Measurements from ENCODE around the gene ASIC2. TPM values are rescaled to one million over a fixed set of nuclear protein-coding genes. Genes with fewer than 3 reads are reported as not detected.

Gene ASIC2
- total and polyA plus RNA-seq, 2 experiments from 2014 or later, result 0.52 to 2.8 TPM

DNA sequence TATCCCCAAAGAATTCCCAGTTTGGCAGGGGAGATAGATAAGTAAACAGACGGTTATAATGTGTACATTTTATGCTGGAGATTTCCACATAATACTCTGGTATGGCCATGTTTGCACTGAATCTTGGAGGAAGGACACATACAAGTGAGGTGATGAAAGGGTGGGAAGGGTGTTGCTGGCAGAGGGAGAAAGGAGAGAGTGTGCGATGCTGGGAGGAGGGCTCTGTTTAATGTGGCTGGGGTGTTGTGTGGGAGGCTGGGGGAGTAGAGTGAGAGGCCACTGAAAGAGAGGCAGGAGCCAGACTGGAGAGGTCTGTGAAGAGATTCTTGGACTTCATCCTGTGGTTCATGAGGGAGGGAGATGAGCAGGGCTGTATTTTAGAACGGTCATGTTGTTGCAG is 213.9 kb downstream of the ASIC2 start:
- ATAC-seq (no peak), DNase-seq (ENCODE audit: low spot score) (no peak)
- Mint-ChIP-seq H3K27me3 (ENCODE audit: insufficient read depth, low read depth, poor library complexity) (no peaks in the 10 kb centered on the region), H3K9me3 (no peaks in the 10 kb centered on the region), H3K4me3 (no peak overlapping the region), H3K27ac (no peak overlapping the region), H3K4me1 (no peaks in the 10 kb centered on the region), H3K36me3 (ENCODE audit: low read depth) (no peaks in the 10 kb centered on the region)
- Histone ChIP-seq H2AFZ (no peak overlapping the region), H4K20me1 (replicated peaks; ENCODE audit: insufficient read depth) (no peaks in the 10 kb centered on the region), H3K4me3 (no peak overlapping the region), H3K79me2 (replicated peaks; ENCODE audit: insufficient read depth) (no peaks in the 10 kb centered on the region), H3K4me1 (ENCODE audit: insufficient read depth) (no peaks in the 10 kb centered on the region), H3K27ac (ENCODE audit: low read depth) (no peak overlapping the region), H3K9me2 (ENCODE audit: insufficient read depth) (no peaks in the 10 kb centered on the region), H3K36me3 (ENCODE audit: insufficient read depth) (no peaks in the 10 kb centered on the region), H3K4me2 (no peak overlapping the region), H3K27me3 (ENCODE audit: insufficient read depth) (no peaks in the 10 kb centered on the region), H3F3A (replicated peaks; ENCODE audit: low read depth) (no peaks in the 10 kb centered on the region)
- TF ChIP-seq POLR2AphosphoS5 (IDR thresholded peaks at IDR 0.05; ENCODE audit: low read depth) (no peak), CREB1 (CRISPR knock-in tag; IDR thresholded peaks at IDR 0.05; ENCODE audit: low read depth) (no peak), STAT1 (IDR thresholded peaks at IDR 0.05; ENCODE audit: unreplicated experiment) (no peak), EZH2phosphoT487 (IDR thresholded peaks at IDR 0.05; ENCODE audit: unreplicated experiment) (no peak), ZNF331 (CRISPR knock-in tag; IDR thresholded peaks at IDR 0.05; ENCODE audit: low read depth) (no peak), EZH2 (IDR thresholded peaks at IDR 0.05; ENCODE audit: low read depth, unreplicated experiment) (no peak), ZNF114 (CRISPR knock-in tag; IDR thresholded peaks at IDR 0.05) (no peak), JUNB (IDR thresholded peaks at IDR 0.05; ENCODE audit: unreplicated experiment) (no peak), NANOG (IDR thresholded peaks at IDR 0.05; ENCODE audit: borderline replicate concordance) (no peak)
- TF ChIP-seq, protein P1, sequence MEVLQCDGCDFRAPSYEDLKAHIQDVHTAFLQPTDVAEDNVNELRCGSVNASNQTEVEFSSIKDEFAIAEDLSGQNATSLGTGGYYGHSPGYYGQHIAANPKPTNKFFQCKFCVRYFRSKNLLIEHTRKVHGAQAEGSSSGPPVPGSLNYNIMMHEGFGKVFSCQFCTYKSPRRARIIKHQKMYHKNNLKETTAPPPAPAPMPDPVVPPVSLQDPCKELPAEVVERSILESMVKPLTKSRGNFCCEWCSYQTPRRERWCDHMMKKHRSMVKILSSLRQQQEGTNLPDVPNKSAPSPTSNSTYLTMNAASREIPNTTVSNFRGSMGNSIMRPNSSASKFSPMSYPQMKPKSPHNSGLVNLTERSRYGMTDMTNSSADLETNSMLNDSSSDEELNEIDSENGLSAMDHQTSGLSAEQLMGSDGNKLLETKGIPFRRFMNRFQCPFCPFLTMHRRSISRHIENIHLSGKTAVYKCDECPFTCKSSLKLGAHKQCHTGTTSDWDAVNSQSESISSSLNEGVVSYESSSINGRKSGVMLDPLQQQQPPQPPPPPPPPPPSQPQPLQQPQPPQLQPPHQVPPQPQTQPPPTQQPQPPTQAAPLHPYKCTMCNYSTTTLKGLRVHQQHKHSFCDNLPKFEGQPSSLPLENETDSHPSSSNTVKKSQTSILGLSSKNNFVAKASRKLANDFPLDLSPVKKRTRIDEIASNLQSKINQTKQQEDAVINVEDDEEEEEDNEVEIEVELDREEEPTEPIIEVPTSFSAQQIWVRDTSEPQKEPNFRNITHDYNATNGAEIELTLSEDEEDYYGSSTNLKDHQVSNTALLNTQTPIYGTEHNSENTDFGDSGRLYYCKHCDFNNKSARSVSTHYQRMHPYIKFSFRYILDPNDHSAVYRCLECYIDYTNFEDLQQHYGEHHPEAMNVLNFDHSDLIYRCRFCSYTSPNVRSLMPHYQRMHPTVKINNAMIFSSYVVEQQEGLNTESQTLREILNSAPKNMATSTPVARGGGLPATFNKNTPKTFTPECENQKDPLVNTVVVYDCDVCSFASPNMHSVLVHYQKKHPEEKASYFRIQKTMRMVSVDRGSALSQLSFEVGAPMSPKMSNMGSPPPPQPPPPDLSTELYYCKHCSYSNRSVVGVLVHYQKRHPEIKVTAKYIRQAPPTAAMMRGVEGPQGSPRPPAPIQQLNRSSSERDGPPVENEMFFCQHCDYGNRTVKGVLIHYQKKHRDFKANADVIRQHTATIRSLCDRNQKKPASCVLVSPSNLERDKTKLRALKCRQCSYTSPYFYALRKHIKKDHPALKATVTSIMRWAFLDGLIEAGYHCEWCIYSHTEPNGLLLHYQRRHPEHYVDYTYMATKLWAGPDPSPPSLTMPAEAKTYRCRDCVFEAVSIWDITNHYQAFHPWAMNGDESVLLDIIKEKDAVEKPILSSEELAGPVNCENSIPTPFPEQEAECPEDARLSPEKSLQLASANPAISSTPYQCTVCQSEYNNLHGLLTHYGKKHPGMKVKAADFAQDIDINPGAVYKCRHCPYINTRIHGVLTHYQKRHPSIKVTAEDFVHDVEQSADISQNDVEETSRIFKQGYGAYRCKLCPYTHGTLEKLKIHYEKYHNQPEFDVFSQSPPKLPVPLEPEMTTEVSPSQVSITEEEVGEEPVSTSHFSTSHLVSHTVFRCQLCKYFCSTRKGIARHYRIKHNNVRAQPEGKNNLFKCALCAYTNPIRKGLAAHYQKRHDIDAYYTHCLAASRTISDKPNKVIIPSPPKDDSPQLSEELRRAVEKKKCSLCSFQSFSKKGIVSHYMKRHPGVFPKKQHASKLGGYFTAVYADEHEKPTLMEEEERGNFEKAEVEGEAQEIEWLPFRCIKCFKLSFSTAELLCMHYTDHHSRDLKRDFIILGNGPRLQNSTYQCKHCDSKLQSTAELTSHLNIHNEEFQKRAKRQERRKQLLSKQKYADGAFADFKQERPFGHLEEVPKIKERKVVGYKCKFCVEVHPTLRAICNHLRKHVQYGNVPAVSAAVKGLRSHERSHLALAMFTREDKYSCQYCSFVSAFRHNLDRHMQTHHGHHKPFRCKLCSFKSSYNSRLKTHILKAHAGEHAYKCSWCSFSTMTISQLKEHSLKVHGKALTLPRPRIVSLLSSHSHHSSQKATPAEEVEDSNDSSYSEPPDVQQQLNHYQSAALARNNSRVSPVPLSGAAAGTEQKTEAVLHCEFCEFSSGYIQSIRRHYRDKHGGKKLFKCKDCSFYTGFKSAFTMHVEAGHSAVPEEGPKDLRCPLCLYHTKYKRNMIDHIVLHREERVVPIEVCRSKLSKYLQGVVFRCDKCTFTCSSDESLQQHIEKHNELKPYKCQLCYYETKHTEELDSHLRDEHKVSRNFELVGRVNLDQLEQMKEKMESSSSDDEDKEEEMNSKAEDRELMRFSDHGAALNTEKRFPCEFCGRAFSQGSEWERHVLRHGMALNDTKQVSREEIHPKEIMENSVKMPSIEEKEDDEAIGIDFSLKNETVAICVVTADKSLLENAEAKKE (CRISPR knock-in tag; IDR thresholded peaks at IDR 0.05), result no peak
- TF ChIP-seq, protein P2, sequence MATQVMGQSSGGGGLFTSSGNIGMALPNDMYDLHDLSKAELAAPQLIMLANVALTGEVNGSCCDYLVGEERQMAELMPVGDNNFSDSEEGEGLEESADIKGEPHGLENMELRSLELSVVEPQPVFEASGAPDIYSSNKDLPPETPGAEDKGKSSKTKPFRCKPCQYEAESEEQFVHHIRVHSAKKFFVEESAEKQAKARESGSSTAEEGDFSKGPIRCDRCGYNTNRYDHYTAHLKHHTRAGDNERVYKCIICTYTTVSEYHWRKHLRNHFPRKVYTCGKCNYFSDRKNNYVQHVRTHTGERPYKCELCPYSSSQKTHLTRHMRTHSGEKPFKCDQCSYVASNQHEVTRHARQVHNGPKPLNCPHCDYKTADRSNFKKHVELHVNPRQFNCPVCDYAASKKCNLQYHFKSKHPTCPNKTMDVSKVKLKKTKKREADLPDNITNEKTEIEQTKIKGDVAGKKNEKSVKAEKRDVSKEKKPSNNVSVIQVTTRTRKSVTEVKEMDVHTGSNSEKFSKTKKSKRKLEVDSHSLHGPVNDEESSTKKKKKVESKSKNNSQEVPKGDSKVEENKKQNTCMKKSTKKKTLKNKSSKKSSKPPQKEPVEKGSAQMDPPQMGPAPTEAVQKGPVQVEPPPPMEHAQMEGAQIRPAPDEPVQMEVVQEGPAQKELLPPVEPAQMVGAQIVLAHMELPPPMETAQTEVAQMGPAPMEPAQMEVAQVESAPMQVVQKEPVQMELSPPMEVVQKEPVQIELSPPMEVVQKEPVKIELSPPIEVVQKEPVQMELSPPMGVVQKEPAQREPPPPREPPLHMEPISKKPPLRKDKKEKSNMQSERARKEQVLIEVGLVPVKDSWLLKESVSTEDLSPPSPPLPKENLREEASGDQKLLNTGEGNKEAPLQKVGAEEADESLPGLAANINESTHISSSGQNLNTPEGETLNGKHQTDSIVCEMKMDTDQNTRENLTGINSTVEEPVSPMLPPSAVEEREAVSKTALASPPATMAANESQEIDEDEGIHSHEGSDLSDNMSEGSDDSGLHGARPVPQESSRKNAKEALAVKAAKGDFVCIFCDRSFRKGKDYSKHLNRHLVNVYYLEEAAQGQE (IDR thresholded peaks at IDR 0.05; ENCODE audit: unreplicated experiment), result no peak
- TF ChIP-seq, protein P3, sequence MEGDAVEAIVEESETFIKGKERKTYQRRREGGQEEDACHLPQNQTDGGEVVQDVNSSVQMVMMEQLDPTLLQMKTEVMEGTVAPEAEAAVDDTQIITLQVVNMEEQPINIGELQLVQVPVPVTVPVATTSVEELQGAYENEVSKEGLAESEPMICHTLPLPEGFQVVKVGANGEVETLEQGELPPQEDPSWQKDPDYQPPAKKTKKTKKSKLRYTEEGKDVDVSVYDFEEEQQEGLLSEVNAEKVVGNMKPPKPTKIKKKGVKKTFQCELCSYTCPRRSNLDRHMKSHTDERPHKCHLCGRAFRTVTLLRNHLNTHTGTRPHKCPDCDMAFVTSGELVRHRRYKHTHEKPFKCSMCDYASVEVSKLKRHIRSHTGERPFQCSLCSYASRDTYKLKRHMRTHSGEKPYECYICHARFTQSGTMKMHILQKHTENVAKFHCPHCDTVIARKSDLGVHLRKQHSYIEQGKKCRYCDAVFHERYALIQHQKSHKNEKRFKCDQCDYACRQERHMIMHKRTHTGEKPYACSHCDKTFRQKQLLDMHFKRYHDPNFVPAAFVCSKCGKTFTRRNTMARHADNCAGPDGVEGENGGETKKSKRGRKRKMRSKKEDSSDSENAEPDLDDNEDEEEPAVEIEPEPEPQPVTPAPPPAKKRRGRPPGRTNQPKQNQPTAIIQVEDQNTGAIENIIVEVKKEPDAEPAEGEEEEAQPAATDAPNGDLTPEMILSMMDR (conservative IDR thresholded peaks at IDR 0.05; ENCODE audit: low read depth in 2 of 2), result no peak
- TF ChIP-seq, protein P4, sequence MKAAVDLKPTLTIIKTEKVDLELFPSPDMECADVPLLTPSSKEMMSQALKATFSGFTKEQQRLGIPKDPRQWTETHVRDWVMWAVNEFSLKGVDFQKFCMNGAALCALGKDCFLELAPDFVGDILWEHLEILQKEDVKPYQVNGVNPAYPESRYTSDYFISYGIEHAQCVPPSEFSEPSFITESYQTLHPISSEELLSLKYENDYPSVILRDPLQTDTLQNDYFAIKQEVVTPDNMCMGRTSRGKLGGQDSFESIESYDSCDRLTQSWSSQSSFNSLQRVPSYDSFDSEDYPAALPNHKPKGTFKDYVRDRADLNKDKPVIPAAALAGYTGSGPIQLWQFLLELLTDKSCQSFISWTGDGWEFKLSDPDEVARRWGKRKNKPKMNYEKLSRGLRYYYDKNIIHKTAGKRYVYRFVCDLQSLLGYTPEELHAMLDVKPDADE (IDR thresholded peaks at IDR 0.05), result no peak
